ENCODE measurements around the gene VGLL4.
A peak's percentile ranks its signal among the peaks of the same experiment; 100 is the strongest.

The VGLL4 gene

DNA sequence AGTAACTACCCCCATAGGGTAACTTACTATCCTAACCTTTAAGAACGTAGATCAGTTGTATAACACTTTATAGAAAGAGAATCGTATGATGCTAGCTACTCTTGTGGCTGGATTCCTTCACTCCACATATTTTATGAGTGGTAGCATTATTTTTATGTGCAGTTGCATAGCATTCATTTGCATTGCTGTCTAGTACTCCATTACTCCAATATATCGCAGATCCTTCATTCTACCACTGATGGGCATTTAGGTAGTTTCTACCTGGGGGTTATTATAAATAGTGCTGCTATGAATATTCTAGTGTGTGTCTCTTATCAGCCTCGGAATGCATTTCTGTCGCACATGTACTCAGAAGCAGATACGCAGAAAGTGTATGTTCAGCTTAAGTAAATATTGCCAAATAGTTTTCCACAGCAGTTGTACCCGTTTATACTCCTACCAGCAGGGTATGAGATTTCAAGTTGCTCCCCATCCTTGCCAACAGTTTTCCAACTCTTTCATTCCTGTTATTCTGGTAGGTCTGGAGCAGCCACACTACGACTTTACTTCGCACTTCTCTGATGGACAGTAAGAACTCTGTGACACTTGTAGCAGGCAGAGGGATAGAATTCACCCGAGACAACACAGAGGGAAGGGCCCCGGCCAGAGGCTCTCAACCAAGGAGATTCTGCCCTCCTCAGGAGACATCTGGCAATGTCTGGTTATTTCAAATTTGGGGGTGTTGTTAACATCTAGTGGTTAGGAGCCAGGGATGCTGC is 9.8 kb upstream of the VGLL4 start:
- DNase-seq (ENCODE audit: low read depth in 1 of 2, low spot score in 1 of 2), result no peak

DNA sequence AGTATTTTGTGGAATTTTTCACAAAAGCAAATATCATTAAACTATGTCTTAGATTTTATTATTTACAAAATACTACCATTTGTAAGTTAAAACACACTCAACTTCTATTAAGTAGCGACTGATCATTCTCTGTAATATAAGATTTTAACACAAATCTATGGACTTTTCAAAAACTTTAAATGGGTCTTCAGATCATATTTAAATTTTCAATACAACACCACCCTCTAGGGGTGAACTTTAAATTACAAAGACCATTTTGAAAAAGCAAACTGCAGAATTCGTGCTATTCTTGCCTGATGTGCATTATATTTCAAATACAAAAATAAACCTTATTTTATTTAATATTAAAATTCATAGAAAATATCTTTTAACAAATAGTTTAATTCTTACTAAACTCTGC is 8.2 kb upstream of the VGLL4 start:
- no peak for DNase-seq (ENCODE audit: low read depth in 1 of 2, low spot score in 1 of 2)

GRCh38 chr3:11651477-11651876 is 7.8 kb upstream of the VGLL4 start:
- no peak for DNase-seq (ENCODE audit: low read depth in 1 of 2, low spot score in 1 of 2)

DNA sequence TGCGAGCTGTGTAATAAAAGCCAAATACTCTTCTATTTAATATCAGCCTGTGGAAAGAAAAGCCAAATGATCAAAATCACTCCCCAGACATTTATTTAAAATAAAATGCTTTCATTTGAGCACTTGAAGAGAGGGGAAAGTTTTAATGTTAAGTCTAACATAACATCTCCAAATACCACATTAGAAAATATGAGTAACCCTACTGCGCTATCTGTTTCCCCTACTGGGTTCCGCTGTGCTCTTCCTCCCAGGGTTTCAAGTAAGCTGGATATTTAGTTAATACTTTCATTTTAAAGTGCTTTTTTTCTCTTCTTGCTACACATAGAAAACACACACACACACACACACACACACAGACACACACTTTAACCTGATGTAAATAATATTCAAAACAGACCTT is 6.7 kb upstream of the VGLL4 start:
- DNase-seq (ENCODE audit: low read depth in 1 of 2, low spot score in 1 of 2), result no peak

DNA sequence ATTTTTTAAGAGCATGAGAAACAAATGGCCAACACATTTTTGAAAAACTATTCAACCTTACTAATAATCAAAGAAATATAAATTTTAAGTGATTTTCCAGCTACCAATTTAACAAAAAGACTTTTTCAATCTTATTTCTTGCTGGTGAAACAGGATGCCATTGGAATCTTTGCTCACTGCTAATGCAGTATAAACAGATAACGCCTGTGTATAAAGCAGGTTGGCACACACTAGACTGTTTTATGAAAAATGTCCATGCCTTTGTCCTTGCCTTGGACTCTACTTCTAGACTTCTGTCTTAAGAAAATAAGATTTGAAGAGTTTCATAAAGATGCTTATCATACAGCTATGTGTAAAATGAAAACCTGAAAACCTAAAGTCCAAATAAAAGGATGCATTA is 5.0 kb upstream of the VGLL4 start:
- DNase-seq (ENCODE audit: low read depth in 1 of 2, low spot score in 1 of 2), result no peak

DNA sequence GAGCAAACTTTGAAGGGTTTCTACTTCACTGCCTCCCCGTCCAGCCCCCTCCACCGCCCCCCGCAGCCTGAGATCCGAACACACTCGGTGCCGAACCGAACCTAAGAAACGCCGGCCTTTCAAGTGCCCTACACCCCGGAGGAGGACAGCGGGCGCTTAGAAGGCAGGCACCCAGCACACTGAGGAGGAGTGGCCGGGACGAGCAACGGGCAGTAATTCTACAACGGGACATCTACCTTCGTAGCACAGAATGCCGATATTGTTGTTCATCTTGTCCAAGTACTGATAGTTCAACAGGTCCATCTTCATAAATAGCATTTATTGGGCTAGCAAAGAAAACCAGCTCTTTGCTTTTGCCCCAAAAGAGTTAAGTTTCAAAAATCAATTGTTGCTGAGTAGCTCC is 513 bp downstream of the VGLL4 start:
- no peak for DNase-seq (ENCODE audit: low read depth in 1 of 2, low spot score in 1 of 2)

DNA sequence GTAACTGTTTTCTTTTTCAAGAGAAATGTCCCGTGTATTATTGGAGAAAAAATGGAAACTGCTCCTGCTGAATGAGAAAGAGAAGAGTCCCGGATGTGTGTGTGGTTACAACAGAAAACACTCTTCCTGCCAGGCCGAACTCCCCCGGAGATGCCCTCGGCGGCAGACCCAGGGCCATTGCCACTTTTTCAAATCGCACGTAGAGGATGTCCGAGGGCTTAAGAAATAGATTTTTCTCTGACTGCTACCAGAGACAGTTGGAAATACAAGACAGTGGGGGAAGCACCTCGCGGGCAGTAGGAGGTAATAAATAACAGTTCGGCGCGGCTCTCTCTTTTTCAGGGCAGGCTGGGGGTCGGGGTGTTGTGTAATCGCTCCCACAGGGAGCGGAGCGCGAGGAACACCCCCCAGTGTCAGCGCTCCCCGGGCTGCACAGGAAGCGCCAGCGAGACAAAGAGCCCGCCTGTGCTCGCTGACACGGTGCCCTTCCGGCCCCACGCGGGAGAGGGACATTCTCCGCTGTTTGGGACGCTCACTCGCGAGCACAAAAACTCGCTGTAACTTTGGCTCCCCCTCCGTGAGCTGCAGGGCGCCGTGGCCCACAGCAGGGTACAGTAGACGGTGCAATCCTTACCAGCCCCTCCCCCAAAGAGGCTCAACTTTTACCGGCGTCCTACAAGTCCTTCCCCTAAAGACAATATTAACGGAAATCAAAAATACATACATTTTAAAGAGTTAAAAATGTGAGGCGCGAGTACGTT is 1.1 kb downstream of the VGLL4 start:
- peak; percentile 31 for DNase-seq (ENCODE audit: low read depth in 1 of 2, low spot score in 1 of 2)

DNA sequence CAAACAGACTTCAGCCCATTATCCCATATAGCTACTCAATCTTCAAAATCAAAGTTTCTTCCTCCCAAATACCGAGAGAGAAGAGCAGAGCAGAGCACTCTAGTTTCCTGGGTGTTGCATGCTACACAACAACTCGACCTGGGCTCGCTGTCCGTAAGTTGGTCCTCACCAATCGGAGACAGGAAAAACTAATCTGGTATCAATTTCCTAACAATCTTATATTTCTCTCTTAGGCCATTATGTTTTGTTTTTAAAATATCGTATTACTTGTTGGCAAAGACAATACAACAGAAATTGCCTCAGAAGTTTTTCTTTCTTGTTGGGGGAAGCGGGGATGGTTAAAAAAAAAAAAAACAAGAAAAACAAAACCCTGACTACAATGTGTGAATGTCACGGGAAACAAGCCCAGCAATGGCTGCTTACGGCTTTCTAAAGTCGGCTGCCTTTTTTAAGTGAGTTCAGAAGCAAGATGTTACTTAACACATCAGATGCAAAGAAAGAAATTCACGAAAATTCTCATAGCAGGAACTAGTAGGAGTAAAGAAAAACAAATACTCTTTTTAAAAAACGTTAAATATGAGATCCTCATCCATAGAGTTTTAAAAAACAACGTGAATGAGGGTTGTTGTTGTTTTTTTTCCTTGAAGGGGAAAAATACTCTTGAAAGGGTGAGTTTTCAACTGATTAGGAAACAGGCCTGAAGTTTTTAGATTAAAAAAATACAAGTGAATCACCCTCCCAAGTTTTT is 1.9 kb downstream of the VGLL4 start:
- DNase-seq (ENCODE audit: low read depth in 1 of 2, low spot score in 1 of 2), result no peak

DNA sequence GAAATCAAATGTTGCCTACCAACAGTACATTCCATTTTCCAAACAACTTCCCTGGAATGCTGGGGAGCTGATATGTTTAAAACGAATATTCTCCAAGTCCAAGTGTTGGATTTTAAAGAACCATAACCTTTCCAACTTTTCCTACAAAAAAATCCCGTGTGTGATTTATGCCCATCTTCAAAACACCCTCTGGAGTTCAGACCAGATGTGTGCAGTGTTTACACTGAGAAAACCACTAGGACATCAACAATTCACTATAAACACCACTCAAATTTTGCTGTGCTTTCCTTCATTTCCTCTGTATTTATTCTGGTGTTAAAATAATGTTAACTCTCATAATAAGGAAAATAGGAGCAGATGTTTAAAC is 2.4 kb downstream of the VGLL4 start:
- DNase-seq (ENCODE audit: low read depth in 1 of 2, low spot score in 1 of 2), result no peak

DNA sequence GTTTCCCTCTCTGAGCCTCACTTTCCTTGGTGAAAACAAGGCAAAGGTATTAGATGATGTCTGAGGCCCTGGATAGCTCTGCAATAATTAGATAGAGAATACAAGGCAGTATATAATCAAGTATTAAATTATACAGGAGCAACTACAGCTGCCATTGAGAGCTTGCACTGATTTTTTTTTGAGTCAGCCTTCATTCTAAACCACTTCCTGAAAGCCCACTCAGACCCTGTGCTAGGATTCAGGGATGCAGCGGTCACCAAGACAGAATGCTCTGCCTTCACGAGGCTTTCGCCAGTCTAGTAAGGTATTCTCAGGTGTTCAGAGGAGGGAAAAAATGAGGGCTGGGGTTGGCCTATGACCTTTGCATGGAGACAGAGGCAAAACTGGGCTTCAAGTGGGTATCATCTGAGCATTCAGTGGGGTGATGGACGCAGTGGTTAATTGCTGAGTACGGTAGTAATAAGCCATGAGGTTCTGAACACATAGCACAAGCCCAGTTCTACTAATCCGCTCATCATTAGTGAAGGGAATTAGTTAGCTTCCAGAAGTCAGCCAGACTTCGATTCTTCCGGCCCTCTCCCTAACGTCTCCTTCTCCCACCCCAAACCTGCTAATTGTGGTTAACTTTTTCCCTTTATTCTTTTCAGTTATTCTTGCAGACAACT is 3.6 kb downstream of the VGLL4 start:
- DNase-seq (ENCODE audit: low read depth in 1 of 2, low spot score in 1 of 2), result no peak

- no peak for DNase-seq (ENCODE audit: low read depth in 1 of 2, low spot score in 1 of 2)
Measured at GRCh38 chr3:11638495-11639358, 5.0 kb downstream of the VGLL4 start.

DNA sequence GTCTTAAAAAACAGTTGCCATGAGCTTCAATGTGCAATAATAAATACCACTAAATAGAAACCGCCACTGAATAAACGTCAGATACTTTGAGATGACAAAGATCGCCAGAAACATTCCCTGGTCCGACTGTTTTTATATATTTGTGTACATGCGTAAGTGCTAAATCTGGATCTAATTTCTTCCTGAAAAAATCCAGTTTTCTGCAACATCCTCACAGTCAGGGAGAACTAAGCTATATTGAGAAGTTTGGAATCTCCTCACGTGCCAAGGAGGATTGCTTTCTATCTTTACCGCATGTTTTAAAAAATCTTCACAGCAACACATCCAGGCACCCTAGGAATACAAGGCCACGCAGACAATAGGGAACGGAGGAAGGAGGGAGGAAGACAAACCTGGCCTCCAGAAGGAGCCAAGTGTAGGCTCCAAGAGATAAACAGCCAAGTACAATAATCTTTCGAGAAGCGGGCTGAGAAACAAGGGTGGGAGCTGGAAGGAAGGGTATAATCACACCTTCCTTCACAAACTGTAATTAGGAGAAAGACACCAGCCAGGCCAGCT is 5.7 kb downstream of the VGLL4 start:
- no peak for DNase-seq (ENCODE audit: low read depth in 1 of 2, low spot score in 1 of 2)

- no peak for DNase-seq (ENCODE audit: low read depth in 1 of 2, low spot score in 1 of 2)
Measured at GRCh38 chr3:11636394-11636770, 7.3 kb downstream of the VGLL4 start.

- DNase-seq (ENCODE audit: low read depth in 1 of 2, low spot score in 1 of 2), result no peak
Measured at GRCh38 chr3:11635680-11636393, 7.9 kb downstream of the VGLL4 start.

DNA sequence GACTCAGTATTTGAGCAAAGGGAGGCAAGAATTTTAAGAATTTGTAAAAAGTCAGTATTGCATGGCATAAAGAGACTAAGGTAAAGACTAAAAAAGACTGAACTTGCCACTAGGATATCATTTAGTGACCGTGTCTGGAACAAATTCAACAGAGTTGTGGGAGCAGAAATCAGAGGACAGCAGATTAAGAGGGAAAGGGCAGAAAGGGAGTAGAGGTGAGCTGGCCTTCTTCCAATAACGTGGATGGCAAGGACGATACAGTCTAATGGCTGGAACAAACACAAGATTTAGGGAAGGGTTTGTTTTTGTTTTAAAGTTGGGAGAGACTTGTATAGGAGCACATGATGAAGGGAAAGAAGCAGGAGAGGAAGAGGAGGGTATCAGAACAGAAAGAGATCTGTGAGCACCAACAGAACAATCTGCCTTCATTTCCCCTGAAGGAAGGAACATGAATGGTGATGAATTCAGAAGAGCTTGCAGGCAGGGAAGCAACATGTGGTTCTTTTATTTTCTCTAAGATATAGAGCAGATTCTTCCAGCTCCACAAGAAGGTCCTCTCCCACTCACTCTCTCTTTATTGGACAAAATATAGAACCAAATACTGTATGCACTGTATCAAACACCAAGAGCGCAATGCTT is 8.6 kb downstream of the VGLL4 start:
- DNase-seq (ENCODE audit: low read depth in 1 of 2, low spot score in 1 of 2), result no peak

DNA sequence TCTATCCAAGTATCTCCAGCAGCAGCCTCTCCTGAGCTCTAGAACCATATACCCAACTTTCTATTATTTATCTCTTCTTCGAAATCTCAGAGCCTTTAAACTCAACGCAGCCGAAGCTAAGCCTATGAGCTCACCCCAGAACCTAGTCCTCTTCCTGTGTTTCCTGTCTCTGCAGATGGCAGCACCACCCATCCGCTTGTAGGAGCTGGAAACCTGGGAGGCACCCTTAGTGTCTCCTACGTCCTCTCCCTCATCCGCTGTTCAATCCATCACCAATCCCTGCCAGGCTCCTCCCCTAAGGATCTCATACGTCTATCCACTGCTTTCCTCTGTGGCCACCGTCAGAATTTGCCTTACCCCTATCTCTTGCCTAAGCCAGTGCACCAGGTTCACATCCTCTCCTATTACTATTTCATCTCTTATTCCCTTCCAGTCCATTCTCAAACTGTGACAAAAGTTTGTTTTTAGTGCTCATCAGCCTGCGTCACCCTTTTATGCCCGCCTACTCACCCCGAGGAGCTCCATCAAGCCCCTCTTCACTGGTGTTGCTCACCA is 9.6 kb downstream of the VGLL4 start:
- DNase-seq (ENCODE audit: low read depth in 1 of 2, low spot score in 1 of 2), result no peak

GRCh38 chr3:11632966-11633365 is 10.7 kb downstream of the VGLL4 start:
- DNase-seq (ENCODE audit: low read depth in 1 of 2, low spot score in 1 of 2), result no peak

DNA sequence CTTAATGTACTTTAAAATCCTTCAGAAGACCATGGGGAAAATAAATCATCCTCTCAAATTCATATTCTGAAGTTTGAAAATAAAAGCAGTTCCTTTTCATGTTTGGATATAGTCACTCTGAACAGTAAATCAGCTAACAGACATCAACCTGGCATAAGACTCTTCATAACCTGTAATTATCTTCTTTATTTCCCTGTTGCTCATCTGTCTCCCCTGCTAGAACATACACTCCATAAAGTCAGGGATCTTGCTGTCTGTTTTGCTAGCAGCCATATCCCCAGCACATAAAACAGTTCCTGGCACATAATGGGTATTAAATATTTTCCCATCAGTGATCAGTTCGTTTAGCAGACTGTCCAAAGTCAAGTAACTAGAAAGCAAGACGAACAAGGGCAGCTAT is 11.2 kb downstream of the VGLL4 start:
- no peak for DNase-seq (ENCODE audit: low read depth in 1 of 2, low spot score in 1 of 2)

DNA sequence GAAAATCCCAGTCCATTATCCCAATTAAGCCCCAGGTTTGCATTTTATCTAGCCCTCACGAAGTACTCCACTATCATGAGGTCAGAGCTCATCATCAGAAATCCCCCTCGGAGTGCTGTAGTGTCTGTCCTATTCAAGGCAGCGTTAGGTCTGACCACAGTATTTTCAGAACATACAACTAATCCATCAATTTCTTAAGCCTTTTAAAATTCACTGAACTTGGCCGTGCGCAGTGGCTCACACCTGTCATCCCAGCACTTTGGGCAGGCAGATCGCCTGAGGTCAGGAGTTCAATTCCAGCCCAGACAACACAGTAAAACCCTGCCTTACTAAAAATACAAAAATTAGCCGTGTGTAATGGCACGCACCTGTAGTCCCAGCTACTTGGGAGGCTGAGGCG is 11.9 kb downstream of the VGLL4 start:
- no peak for DNase-seq (ENCODE audit: low read depth in 1 of 2, low spot score in 1 of 2)

All from activated T-helper 1 cell treated with anti-CD3 and anti-CD28 coated beads, Interleukin-2, amount 50 U/mL, for 16 hours (primary cell).